ENCODE results near the gene RAB6C. TPM values are rescaled to one million over a fixed set of nuclear protein-coding genes. Genes with fewer than 3 reads are reported as not detected.
"Not testable (repeated sequence)": the region's sequence is repeated elsewhere in the genome, so short reads cannot be mapped to it uniquely, and the experiment has no call there.

The RAB6C gene
- total RNA-seq, 1 experiment from 2014 or later: 0.13 TPM

- peaks cover 6% of the 10 kb centered on the region for H3K4me1 ChIP-seq (ENCODE audit: control insufficient read depth, insufficient read depth, low read length)
- TF ChIP-seq REST (IDR thresholded peaks at IDR 0.05; ENCODE audit: insufficient read depth in 1 of 2, low read depth in 2 of 2, low read length in 1 of 2) (no peak), SIN3A (IDR thresholded peaks at IDR 0.05; ENCODE audit: borderline replicate concordance, insufficient read depth, low read depth, low read length) (no peak), CTCF (IDR thresholded peaks at IDR 0.05) (peak; percentile 63)
- ATAC-seq: peak; percentile 78; the same call in 1 of the 2 replicates
- BruUV-seq (replicated peaks): no TSS peak
- H3K9me3 ChIP-seq (ENCODE audit: control insufficient read depth, insufficient read depth, low read depth, low read length): no peaks in the 10 kb centered on the region
- H3K27ac ChIP-seq (ENCODE audit: low read length): no peak overlapping the region
- ChIA-PET POLR2A (no interaction called here), CTCF (no interaction called here)
- intact Hi-C loops (cut with micrococcal nuclease; ENCODE audit: unreplicated experiment): no loop called here
- no peak overlapping the region for H3K4me3 ChIP-seq (ENCODE audit: low read depth in 2 of 2, low read length in 2 of 2)
- DNase-seq (ENCODE audit: low read depth, low spot score): no peak
- peaks cover 2% of the 10 kb centered on the region; the same call in 1 of the 2 replicates for H3K27me3 ChIP-seq (ENCODE audit: control insufficient read depth, insufficient read depth, low read length)
- no peaks in the 10 kb centered on the region for H3K36me3 ChIP-seq (ENCODE audit: control insufficient read depth, insufficient read depth, low read length)
- in situ Hi-C loops (cut with HindIII; ENCODE audit: low pct_unique_long_range_greater_than_20kb, low sequenced_read_pairs): no loop called here
These were observed 43.0 kb upstream of the RAB6C start for GRCh38 chr2:129936334-129936934.

- intact Hi-C loops (cut with micrococcal nuclease; ENCODE audit: unreplicated experiment); H3K27me3 ChIP-seq (ENCODE audit: control insufficient read depth, insufficient read depth, low read length); H3K36me3 ChIP-seq (ENCODE audit: control insufficient read depth, insufficient read depth, low read length); in situ Hi-C loops (cut with HindIII; ENCODE audit: low pct_unique_long_range_greater_than_20kb, low sequenced_read_pairs); H3K4me3 ChIP-seq (ENCODE audit: low read depth in 2 of 2, low read length in 2 of 2); DNase-seq (ENCODE audit: low read depth, low spot score); H3K4me1 ChIP-seq (ENCODE audit: control insufficient read depth, insufficient read depth, low read length); POLR2A ChIA-PET; BruUV-seq (replicated peaks); CTCF ChIA-PET; H3K27ac ChIP-seq (ENCODE audit: low read length); ATAC-seq; H3K9me3 ChIP-seq (ENCODE audit: control insufficient read depth, insufficient read depth, low read depth, low read length): not testable (repeated sequence)
These were observed 40.5 kb upstream of the RAB6C start for GRCh38 chr2:129938850-129939471.

GRCh38 chr2:129943456-129943855, 36.0 kb upstream of the RAB6C start:
- intact Hi-C loops (cut with micrococcal nuclease; ENCODE audit: unreplicated experiment); POLR2A ChIA-PET; H3K4me3 ChIP-seq (ENCODE audit: low read depth in 2 of 2, low read length in 2 of 2); H3K36me3 ChIP-seq (ENCODE audit: control insufficient read depth, insufficient read depth, low read length); H3K9me3 ChIP-seq (ENCODE audit: control insufficient read depth, insufficient read depth, low read depth, low read length); CTCF ChIA-PET; DNase-seq (ENCODE audit: low read depth, low spot score); H3K27ac ChIP-seq (ENCODE audit: low read length); ATAC-seq; in situ Hi-C loops (cut with HindIII; ENCODE audit: low pct_unique_long_range_greater_than_20kb, low sequenced_read_pairs); H3K27me3 ChIP-seq (ENCODE audit: control insufficient read depth, insufficient read depth, low read length); BruUV-seq (replicated peaks); H3K4me1 ChIP-seq (ENCODE audit: control insufficient read depth, insufficient read depth, low read length): not testable (repeated sequence)

All from Panc1 (cell line).